DOHH2 (cell line): ENCODE measurements around the gene PEX10.

Experiments used
- EZH2phosphoT487 ChIP-seq: fragments of 200-600 bp; sonication (generic); IDR thresholded peaks from 2 replicates; pipeline ENCODE4 v1.6.1; 2017; ENCODE audit warnings: borderline replicate concordance, mild to moderate bottlenecking, antibody characterized with exemption, low read length, moderate library complexity, mixed read lengths
- TF ChIP-seq, protein P1 (sequence below): fragments of 200-600 bp; sonication (generic); IDR thresholded peaks from one replicate; pipeline ENCODE4 v1.5.1; 2014; ENCODE audit warnings: antibody characterized with exemption, mild to moderate bottlenecking, low read depth, low read length; ENCODE audit not compliant: poor library complexity, severe bottlenecking

DNA sequence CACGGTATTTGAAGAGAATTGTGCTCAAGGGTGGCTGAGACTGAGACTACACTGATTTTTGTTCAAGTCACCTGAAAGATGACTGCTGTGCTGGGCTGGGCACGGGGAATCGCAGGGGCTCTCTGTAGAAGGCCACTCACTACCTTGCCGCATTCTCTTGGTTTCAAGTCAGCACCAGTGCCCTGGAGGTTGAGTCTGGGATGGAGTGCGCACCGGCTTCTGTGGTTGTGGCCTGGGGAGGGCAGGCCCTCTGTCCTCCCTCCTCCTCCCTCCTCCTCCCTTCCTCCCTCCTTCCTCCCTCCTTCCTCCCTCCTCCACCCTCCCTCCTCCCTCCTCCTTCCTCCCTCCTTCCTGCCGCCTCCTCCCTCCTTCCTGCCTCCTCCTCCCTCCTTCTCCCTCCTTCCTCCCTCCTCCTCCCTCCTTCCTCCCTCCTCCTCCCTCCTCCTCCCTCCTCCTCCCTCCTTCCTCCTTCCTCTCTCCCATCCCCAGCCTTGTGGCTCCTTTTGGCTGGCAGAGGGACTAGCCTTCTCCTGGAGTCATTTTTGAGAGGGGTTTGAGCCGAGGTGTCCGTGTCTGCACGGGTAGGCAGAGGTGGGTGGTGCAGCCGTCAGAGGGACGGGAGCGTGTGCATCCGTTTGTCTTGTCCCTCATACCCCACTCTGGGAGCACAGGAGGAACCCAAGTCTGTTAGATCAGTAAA is 11.3 kb downstream of the PEX10 start:
- TF ChIP-seq, protein P1, sequence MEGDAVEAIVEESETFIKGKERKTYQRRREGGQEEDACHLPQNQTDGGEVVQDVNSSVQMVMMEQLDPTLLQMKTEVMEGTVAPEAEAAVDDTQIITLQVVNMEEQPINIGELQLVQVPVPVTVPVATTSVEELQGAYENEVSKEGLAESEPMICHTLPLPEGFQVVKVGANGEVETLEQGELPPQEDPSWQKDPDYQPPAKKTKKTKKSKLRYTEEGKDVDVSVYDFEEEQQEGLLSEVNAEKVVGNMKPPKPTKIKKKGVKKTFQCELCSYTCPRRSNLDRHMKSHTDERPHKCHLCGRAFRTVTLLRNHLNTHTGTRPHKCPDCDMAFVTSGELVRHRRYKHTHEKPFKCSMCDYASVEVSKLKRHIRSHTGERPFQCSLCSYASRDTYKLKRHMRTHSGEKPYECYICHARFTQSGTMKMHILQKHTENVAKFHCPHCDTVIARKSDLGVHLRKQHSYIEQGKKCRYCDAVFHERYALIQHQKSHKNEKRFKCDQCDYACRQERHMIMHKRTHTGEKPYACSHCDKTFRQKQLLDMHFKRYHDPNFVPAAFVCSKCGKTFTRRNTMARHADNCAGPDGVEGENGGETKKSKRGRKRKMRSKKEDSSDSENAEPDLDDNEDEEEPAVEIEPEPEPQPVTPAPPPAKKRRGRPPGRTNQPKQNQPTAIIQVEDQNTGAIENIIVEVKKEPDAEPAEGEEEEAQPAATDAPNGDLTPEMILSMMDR, result no peak
- TF ChIP-seq EZH2phosphoT487, result no peak
